HS-27A (cell line): ENCODE data around the gene LRMDA.
"Not testable (repeated sequence)": the region's sequence is repeated elsewhere in the genome, so short reads cannot be mapped to it uniquely, and the experiment has no call there.

Experiments used
- DNase-seq: peaks from one replicate; pipeline ENCODE4 v3.0.0-alpha.2; 2012; ENCODE audit warnings: low read depth, missing footprints

The LRMDA gene

GRCh38 chr10:76555067-76555670 lies 1123.7 kb downstream of the LRMDA start:
- DNase-seq, result no peak

DNA sequence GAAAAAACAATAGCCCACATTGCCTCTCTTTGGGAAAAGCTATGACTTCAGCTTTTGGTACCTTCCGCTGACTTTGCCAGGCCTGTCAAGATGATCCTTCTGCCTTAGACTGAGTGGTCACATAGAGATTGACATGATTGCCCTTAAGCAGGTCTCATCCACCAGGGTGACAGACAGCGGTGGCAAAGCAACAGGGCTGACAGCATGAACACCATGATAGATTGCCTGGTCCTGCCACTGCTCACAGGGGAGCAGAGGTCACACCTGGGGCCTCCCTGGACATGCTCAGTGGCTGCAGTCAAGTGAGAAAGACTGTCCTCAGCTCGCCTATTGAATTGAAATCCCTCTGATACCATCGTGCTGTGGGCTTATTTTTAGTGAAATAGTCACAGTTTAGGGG lies 1125.9 kb downstream of the LRMDA start:
- no peak for DNase-seq

GRCh38 chr10:76558586-76558985 lies 1127.2 kb downstream of the LRMDA start:
- DNase-seq, result no peak

GRCh38 chr10:76558996-76559891 lies 1127.8 kb downstream of the LRMDA start:
- no peak for DNase-seq

GRCh38 chr10:76559892-76560220 lies 1128.4 kb downstream of the LRMDA start:
- DNase-seq, result no peak

DNA sequence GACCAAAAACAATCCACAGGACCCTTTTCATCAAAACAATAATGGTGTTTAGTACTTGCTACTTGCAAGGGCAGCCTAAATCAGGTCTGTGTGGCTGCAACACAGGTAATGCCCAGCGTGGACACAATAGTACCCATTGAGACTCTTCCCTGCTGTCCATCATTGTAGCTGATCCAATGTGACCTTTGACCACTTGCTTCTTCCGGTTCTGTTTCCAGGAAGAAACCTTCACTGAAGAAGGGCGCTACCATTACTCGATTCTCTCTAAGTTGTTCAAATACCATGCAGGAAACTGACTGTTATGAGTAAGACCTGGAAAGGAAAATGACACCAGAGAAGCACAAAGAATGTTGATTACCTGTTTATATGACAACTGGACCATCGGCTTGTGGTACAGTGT lies 1128.9 kb downstream of the LRMDA start:
- no peak for DNase-seq

GRCh38 chr10:76563286-76563685 lies 1131.9 kb downstream of the LRMDA start:
- no peak for DNase-seq

- DNase-seq, result no peak
Measured at GRCh38 chr10:76572021-76572420, 1140.6 kb downstream of the LRMDA start.

DNA sequence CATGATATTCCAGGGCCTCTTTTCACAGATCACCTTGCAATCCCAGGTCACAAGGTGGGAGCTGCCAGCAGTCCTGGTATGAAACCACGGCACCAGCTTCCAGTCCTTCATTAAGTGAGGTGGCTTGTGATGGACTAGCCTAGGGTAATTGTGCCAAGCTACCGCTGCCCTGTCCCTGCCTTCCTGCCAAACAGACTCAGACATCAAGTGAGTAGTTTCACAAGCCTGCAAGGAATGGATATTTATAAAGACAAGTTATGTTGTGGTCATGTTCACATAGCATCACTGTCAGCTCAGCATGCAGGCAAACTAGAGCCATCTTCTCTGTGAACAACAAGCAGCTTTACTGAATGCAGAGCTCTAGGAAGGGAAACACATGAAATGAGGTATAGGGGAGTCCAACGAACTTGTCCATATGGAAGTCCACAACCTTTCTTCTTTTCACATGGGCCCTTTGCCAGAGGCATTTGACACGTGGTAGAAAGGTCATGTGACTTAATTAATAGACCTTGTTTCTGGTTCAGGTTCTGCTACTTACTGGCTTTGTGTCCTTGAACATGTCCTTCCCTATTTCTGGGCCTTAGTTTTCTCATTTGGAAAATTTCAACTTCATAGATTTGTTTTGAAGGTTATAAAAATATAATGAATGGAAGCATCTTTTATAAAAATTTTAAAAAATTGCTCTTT lies 1145.0 kb downstream of the LRMDA start:
- no peak for DNase-seq

- no peak for DNase-seq
Measured at GRCh38 chr10:76577455-76577854, 1146.0 kb downstream of the LRMDA start.

GRCh38 chr10:76581506-76582256 lies 1150.3 kb downstream of the LRMDA start:
- no peak for DNase-seq

- no peak for DNase-seq
Measured at GRCh38 chr10:76582531-76582930, 1151.1 kb downstream of the LRMDA start.

DNA sequence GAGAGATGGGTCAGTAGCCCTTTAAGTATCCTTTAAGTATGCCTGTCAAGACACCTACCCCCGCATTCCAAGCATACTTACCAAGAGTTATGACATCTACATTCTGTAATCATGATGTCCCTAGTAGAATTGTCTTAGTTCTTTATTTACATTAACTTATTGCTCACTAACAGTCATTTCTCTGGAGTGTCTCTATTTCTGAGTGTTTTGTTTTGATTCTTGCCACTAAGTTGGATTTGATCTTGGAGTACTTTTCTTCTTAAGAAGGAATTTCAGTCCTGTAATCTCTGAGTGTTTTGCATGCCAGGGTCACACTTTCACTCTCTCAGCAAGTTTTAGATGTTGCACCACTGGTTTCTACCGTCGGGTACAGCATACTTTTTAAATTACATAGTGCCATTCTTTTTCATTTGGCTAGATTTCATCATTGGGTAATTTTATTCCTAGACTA lies 1152.3 kb downstream of the LRMDA start:
- peak; percentile 70 for DNase-seq

DNA sequence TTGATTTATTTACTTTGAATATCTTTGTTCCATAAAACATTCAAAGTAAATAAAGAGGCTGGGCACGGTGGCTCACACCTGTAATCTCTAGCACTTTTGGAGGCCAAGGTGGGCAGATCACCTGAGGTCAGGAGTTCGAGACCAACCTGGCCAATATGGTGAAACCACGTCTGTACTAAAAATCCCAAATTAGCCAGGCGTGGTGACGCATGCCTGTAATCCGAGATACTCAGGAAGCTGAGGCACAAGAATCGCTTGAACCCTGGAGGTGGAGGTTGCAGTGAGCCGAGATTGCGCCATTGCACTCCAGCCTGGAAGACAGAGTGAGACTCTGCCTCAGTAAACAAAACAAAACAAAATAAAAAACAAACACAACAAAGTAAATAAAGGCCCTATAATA lies 1153.0 kb downstream of the LRMDA start:
- DNase-seq, result not testable (repeated sequence)
